Iris pigment epithelial cell (primary cell): ENCODE measurements around the gene CYSLTR1.
"Not testable (repeated sequence)": the region's sequence is repeated elsewhere in the genome, so short reads cannot be mapped to it uniquely, and the experiment has no call there.

ENCODE experiments used
- DNase-seq: peaks from one replicate; pipeline ENCODE4 v3.0.0-alpha.2; 2011; ENCODE audit warnings: low read depth

CYSLTR1 gene

GRCh38 chrX:78327370-78328086 lies at the start of gene CYSLTR1:
Gene CYSLTR1 (minus strand): TSS chrX:78327611. CDS start chrX:78273746, 53,865 bp downstream.
- no peak for DNase-seq

- no peak for DNase-seq
Observed at GRCh38 chrX:78377186-78377585, 49.8 kb upstream of the CYSLTR1 start.

DNA sequence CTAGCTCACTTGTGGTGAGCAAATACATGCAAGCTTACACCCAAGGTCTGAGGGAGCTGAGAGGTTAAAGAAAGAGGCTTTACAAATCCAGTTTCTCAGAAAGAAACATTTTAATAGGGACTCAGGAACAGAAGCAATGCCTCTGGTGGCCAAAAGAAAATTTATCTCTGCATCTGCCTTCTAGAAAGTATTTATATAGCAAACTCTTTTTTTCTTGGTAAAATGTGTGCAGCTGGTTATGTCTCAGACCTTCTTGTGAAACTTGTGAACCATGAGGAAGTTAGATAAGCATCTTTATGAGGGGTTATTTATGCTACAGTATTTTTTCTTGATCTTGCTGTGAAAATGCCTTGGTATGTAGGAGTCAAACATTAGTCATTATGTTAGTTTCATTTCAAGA lies 48.5 kb upstream of the CYSLTR1 start:
- DNase-seq: no peak

- DNase-seq: no peak
Observed at GRCh38 chrX:78366576-78366975, 39.2 kb upstream of the CYSLTR1 start.

- no peak for DNase-seq
Observed at GRCh38 chrX:78357342-78358055, 30.1 kb upstream of the CYSLTR1 start.

GRCh38 chrX:78333521-78333920 lies 6.1 kb upstream of the CYSLTR1 start:
- no peak for DNase-seq

DNA sequence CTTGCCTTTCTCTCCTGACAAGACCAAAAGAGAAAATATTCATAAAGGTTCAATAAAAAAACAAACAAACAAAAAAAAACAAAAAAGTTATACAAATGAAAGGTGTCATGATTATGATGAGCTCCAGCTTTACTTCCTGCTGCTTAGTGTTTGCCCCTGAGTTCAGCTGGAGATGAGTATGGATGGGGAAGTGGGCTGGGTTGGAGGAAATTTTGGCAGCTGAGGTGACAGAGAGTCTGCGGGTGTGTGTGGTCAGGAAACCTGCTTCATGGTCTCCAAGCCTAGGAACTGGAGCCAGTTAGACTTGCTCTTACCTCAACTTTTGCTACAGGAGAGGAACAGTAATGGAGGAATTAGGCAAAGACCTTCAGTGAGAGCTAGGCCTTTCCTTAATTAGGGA lies 4.3 kb upstream of the CYSLTR1 start:
- DNase-seq: no peak

DNA sequence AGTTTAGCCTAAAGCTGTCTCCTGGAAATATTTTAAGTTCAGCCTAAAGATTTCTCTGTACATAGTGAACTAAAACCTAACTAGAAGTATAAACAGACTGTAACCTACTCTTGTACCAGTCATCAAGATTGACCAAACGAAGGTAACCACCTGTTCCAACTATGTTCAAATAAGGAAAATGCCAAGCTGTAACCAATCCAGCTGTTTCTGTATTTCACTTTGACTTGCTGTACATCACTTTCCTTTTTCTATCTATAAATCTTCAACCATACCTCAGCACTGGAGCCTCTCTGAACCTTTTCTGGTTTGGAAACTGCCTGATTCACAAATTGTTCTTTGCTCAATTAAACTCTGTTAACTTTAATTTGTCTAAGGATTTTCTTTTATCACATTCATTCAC lies 3.1 kb upstream of the CYSLTR1 start:
- no peak for DNase-seq

- no peak for DNase-seq
Observed at GRCh38 chrX:78330068-78330467, 2.7 kb upstream of the CYSLTR1 start.

DNA sequence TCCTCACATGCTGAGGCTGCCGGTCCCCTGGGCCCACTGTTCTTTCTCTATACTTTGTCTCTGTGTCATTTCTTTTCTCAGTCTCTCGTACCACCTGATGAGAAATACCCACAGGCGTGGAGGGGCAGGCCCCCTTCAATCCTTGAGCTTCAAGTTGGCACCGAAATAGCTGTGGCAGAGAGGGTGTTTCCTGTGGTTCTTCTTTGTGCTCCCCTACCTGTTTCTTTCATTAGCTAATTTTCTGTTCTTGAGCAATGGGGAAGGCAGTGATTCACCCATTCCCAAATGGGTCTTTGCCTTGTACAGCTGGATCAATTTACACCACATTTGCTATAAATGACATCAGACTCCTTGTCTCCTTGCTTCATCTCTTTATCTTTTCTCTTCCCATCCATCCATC lies 2.1 kb upstream of the CYSLTR1 start:
- DNase-seq: no peak

DNA sequence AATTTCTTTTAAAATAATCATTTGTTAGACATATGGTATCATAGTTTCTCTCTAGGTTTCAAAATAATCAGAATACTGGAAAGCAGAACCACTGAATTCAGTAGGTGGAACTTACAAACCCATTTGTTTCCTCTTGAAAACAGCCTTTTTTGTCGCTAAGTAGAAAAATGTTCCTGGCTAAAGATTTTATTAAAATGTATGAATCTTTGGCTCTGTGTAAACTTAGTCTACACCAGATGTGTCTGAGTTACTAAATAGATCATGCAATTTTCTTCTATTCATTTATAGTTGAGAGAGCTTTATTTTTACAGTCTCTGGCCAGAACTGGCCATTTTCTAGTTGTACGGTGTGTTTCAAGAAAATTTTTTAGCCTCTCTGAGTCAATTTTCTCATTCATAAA lies 1.0 kb downstream of the CYSLTR1 start:
- DNase-seq: no peak

- DNase-seq: no peak
Observed at GRCh38 chrX:78322863-78323262, 4.5 kb downstream of the CYSLTR1 start.

- DNase-seq: no peak
Observed at GRCh38 chrX:78321809-78322208, 5.6 kb downstream of the CYSLTR1 start.

- DNase-seq: no peak
Observed at GRCh38 chrX:78316265-78316664, 11.1 kb downstream of the CYSLTR1 start.

- no peak for DNase-seq
Observed at GRCh38 chrX:78315745-78316144, 11.7 kb downstream of the CYSLTR1 start.

DNA sequence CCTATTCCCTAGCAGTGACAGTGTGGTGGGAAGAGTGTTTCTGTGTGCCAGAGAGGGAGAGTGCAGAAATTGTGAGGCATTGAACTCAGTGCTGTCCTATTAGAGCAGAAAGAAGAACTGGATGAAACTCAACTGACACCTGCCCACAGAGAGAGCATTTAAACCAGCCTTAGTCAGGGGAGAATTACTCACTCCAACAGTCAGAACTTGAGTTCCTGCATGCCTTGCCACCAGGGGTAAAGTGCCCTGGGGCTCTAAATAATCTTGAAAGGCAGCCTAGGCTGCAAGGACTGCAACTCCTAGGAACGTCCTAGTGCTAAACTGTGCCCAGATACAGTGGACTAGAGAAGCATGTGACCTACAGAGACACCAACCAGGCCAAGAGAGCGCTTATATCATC lies 12.8 kb downstream of the CYSLTR1 start:
- no peak for DNase-seq

- DNase-seq: no peak
Observed at GRCh38 chrX:78313526-78313925, 13.9 kb downstream of the CYSLTR1 start.

GRCh38 chrX:78307665-78308064 lies 19.7 kb downstream of the CYSLTR1 start:
- DNase-seq: no peak

DNA sequence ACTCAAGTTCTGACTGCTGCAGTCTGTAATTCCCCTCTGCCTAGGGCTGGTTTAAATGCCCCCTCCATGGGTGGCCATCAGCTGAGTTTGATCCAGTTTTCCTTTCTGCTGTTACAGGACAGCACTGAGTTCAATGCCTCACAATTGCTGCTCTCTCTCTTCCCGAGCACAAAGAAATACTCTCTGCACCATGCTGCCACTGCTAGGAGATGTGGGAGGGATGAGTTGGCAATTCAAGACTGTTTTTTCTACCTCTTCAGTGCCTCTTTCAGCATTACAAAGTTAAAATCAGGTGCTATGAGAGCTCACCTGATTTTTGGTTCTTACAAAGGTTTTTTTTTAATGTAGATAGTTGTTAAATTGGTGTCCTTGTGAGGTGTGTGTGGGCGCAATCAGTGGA lies 24.3 kb downstream of the CYSLTR1 start:
- no peak for DNase-seq

DNA sequence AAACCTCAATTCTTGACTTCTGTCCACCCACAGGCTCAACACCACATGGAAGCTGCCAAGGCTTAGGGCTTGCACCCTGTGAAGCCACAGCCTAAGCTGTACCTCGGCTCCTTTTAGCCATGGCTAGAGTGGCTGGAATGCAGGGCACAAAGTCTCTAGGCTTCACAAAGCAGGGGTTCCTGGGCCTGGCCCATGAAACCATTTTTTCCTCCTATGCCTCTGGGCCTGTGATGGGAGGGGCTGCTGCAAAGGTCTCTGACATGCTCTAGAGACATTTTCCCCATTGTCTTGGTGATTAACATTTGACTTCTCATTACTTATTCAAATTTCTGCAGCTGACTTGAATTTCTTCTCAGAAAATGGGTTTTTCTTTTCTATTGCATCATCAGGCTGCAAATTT lies 26.5 kb downstream of the CYSLTR1 start:
- not testable (repeated sequence) for DNase-seq

GRCh38 chrX:78283511-78283910 lies 43.9 kb downstream of the CYSLTR1 start:
- DNase-seq: no peak

DNA sequence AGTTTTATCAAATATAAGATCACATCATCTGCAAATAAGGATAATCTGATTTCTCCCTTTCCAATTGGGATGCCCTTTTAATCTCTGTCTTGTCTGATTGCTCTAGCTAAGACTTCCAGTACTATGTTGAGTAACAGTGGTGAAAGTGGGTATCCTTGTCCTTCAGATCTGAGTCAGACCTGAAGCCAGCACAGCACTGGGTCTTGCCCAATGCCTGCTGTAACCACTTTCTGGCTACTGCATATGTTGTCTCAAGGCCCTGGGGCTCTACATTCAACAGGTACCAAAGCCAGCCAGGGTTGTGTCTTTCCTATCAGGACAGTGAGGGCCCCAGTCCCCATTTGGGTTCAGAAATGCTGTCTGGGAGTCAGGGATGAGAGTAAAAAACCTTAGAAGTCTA lies 90.3 kb downstream of the CYSLTR1 start:
- DNase-seq: no peak

- DNase-seq: not testable (repeated sequence)
Observed at GRCh38 chrX:78226047-78226446, 101.4 kb downstream of the CYSLTR1 start.
